SU-DHL-6 (cell line): ENCODE measurements around the gene MS4A15.

Experiments
- EZH2phosphoT487 ChIP-seq: fragments of 200-600 bp; sonication (generic), shearing (Covaris generic); conservative IDR thresholded peaks from 2 replicates; pipeline ENCODE4 v1.6.1; 2018; ENCODE audit warnings: mild to moderate bottlenecking, antibody characterized with exemption, low read length, moderate library complexity, mixed read lengths
- TF ChIP-seq, protein P1 (sequence below): fragments of 200-600 bp; sonication (generic); IDR thresholded peaks from one replicate; pipeline ENCODE4 v1.5.1; 2017; ENCODE audit warnings: antibody characterized with exemption, mild to moderate bottlenecking, low read length, moderate library complexity; ENCODE audit not compliant: insufficient read depth, poor library complexity, severe bottlenecking

DNA sequence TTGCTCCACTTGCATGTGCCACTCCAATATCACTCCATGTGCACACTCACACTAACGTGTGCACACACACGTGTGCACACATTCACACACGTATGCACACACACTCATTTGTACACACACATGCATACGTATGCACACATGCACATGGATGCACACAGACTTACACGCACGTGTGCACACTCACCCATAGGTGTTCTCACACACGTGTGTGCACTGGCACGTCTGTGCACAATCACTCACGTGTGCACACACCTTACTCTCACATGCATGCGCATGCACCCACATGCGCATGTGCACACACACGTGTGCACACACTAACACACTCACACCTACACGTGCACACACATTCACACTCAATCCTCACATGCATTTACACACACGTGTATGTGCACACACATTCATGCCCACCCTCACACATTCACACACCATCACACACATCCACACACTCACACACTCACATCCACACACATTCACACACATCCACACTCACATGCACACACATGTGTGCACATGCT lies 9.3 kb upstream of the MS4A15 start:
- TF ChIP-seq, protein P1, sequence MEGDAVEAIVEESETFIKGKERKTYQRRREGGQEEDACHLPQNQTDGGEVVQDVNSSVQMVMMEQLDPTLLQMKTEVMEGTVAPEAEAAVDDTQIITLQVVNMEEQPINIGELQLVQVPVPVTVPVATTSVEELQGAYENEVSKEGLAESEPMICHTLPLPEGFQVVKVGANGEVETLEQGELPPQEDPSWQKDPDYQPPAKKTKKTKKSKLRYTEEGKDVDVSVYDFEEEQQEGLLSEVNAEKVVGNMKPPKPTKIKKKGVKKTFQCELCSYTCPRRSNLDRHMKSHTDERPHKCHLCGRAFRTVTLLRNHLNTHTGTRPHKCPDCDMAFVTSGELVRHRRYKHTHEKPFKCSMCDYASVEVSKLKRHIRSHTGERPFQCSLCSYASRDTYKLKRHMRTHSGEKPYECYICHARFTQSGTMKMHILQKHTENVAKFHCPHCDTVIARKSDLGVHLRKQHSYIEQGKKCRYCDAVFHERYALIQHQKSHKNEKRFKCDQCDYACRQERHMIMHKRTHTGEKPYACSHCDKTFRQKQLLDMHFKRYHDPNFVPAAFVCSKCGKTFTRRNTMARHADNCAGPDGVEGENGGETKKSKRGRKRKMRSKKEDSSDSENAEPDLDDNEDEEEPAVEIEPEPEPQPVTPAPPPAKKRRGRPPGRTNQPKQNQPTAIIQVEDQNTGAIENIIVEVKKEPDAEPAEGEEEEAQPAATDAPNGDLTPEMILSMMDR, result no peak
- TF ChIP-seq EZH2phosphoT487, result no peak
